ENCODE data around the gene UGT1A9.
"Not testable (repeated sequence)": the region's sequence is repeated elsewhere in the genome, so short reads cannot be mapped to it uniquely, and the experiment has no call there.

Gene UGT1A9

DNA sequence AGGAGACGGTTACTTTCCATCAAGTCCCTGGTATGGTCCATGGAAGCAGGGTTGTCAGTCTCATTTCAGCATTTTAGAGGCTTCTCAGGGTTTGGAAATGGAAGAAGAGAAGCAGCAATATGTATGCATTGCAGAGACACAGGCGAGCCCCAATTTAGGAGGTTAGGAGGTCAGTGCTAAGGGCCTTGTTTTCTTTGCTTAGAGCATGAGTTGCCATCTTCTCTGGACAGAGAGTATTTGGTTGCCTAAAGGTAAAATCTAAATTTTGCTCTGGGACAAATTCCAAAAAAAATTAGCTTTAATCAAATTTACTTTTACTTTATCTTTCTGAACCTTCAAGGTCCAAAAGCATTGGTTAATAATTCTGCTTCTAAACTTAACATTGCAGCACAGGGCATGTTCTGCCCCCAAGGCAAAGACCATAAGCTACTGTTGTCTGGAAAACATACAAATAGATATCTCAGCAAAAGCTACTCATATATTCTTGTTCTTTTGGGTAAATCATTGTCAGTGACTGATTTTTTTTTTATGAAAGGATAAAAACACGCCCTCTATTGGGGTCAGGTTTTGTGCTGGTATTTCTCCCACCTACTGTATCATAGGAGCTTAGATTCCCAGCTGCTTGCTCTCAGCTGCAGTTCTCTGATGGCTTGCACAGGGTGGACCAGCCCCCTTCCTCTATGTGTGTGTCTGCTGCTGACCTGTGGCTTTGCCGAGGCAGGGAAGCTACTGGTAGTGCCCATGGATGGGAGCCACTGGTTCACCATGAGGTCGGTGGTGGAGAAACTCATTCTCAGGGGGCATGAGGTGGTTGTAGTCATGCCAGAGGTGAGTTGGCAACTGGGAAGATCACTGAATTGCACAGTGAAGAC lies at the start of gene UGT1A9:
Gene UGT1A9, plus strand, starts transcription at position 609 of the 872 bp plus-strand sequence. Its CDS starts 37 bp downstream, at position 646.
- Histone ChIP-seq H3F3A (ENCODE audit: insufficient read depth) (no peaks in the 10 kb centered on the region), H3K27ac (ENCODE audit: low read depth, low read length) (no peak within 1 kb of the TSS), H3K9ac (ENCODE audit: low read length) (no peak within 1 kb of the TSS), H4K20me1 (ENCODE audit: low read depth, low read length) (no peaks in the 10 kb centered on the region), H3K79me2 (ENCODE audit: insufficient read depth, low read length) (no peaks in the 10 kb centered on the region), H3K36me3 (ENCODE audit: low read length) (no peaks in the 10 kb centered on the region), H3K27me3 (ENCODE audit: low read length) (no peaks in the 10 kb centered on the region), H2AFZ (ENCODE audit: low read depth, low read length, severe bottlenecking) (no peak within 1 kb of the TSS), H3K9me2 (replicated peaks; ENCODE audit: insufficient read depth, low read length) (no peaks in the 10 kb centered on the region), H3K4me3 (ENCODE audit: insufficient read depth, low read length, poor library complexity, severe bottlenecking) (no peak within 1 kb of the TSS), H3K4me2 (ENCODE audit: low read depth, low read length, poor library complexity, severe bottlenecking) (no peak within 1 kb of the TSS), H3K9me3 (ENCODE audit: insufficient read depth, low read length) (no peaks in the 10 kb centered on the region)
- TF ChIP-seq, protein P1, sequence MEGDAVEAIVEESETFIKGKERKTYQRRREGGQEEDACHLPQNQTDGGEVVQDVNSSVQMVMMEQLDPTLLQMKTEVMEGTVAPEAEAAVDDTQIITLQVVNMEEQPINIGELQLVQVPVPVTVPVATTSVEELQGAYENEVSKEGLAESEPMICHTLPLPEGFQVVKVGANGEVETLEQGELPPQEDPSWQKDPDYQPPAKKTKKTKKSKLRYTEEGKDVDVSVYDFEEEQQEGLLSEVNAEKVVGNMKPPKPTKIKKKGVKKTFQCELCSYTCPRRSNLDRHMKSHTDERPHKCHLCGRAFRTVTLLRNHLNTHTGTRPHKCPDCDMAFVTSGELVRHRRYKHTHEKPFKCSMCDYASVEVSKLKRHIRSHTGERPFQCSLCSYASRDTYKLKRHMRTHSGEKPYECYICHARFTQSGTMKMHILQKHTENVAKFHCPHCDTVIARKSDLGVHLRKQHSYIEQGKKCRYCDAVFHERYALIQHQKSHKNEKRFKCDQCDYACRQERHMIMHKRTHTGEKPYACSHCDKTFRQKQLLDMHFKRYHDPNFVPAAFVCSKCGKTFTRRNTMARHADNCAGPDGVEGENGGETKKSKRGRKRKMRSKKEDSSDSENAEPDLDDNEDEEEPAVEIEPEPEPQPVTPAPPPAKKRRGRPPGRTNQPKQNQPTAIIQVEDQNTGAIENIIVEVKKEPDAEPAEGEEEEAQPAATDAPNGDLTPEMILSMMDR (IDR thresholded peaks at IDR 0.05; ENCODE audit: insufficient read depth, low read length, poor library complexity, severe bottlenecking): no peak
- no peak for TF ChIP-seq EZH2phosphoT487 (conservative IDR thresholded peaks at IDR 0.05; ENCODE audit: low read length)

DNA sequence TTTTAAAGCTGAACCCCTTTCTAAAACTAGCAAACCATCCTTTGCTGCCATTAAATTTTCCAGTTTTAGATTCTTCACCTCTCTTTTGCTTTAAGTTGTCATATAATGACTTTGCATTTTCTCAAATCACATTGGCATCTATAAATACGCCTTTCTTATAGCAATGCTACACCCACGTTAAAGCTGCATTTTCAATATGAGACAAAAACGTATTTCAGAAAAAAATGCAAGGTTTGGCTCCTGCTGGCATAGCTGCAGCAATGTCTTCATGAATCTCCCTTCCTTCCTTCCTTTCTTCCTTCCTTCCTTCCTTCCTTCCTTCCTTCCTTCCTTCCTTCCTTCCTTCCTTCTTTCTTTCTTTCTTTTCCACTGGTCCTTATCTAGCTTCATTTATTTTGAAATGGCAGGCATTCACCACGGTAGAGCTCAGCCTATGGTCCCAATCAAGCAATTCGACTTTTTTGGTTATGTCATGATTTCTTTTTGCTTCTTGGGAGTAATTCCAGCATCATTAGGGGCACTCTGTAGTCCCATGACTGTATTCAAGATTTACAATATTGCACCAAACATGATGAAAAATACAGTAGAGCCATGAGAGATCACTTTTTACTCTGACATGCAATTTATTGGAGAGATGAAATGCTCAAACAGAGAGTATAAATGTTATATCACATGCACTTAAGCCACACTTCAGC lies 44.2 kb upstream of the UGT1A9 start:
- TF ChIP-seq EZH2phosphoT487 (conservative IDR thresholded peaks at IDR 0.05; ENCODE audit: low read length): no peak
- TF ChIP-seq, protein P1 (IDR thresholded peaks at IDR 0.05; ENCODE audit: insufficient read depth, low read length, poor library complexity, severe bottlenecking): no peak

DNA sequence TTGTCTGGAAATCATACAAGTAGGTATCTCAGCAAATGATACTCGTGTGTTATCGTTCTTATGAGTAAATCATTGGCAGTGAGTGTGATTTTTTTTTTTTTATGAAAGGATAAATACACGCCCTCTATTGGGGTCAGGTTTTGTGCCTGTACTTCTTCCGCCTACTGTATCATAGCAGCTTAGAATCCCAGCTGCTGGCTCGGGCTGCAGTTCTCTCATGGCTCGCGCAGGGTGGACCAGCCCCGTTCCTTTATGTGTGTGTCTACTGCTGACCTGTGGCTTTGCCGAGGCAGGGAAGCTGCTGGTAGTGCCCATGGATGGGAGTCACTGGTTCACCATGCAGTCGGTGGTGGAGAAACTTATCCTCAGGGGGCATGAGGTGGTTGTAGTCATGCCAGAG lies 35.4 kb upstream of the UGT1A9 start, which contains the start of gene UGT1A10:
Gene UGT1A10, plus strand, starts transcription at position 143 of the 400 bp plus-strand sequence. Its CDS starts 75 bp downstream, at position 218.
- H3K27me3 ChIP-seq (ENCODE audit: low read length); H3K9me2 ChIP-seq (replicated peaks; ENCODE audit: insufficient read depth, low read length); H3K9me3 ChIP-seq (ENCODE audit: insufficient read depth, low read length); H3K27ac ChIP-seq (ENCODE audit: low read depth, low read length); H3K79me2 ChIP-seq (ENCODE audit: insufficient read depth, low read length); H2AFZ ChIP-seq (ENCODE audit: low read depth, low read length, severe bottlenecking); H3K4me3 ChIP-seq (ENCODE audit: insufficient read depth, low read length, poor library complexity, severe bottlenecking); H3K36me3 ChIP-seq (ENCODE audit: low read length); H3K9ac ChIP-seq (ENCODE audit: low read length); H3K4me2 ChIP-seq (ENCODE audit: low read depth, low read length, poor library complexity, severe bottlenecking); H3F3A ChIP-seq (ENCODE audit: insufficient read depth); H4K20me1 ChIP-seq (ENCODE audit: low read depth, low read length): not testable (repeated sequence)

More for the DNA sequence above, 44.2 kb upstream of the UGT1A9 start:
- Histone ChIP-seq H3K27ac (ENCODE audit: low read depth, low read length) (no peak overlapping the region), H3K9ac (ENCODE audit: low read length) (no peak overlapping the region), H4K20me1 (ENCODE audit: low read depth, low read length) (no peaks in the 10 kb centered on the region), H3K4me3 (ENCODE audit: insufficient read depth, low read length, poor library complexity, severe bottlenecking) (no peak overlapping the region), H3K9me2 (replicated peaks; ENCODE audit: insufficient read depth, low read length) (no peaks in the 10 kb centered on the region), H3K27me3 (ENCODE audit: low read length) (no peaks in the 10 kb centered on the region), H3F3A (ENCODE audit: insufficient read depth) (no peaks in the 10 kb centered on the region), H3K4me2 (ENCODE audit: low read depth, low read length, poor library complexity, severe bottlenecking) (no peak overlapping the region), H3K36me3 (ENCODE audit: low read length) (no peaks in the 10 kb centered on the region), H2AFZ (ENCODE audit: low read depth, low read length, severe bottlenecking) (no peak overlapping the region), H3K9me3 (ENCODE audit: insufficient read depth, low read length) (no peaks in the 10 kb centered on the region), H3K79me2 (ENCODE audit: insufficient read depth, low read length) (no peaks in the 10 kb centered on the region)

Measured in SU-DHL-6 (cell line).